COLO668 (cell line): ENCODE measurements around the gene SKA1.
A peak's percentile ranks its signal among the peaks of the same experiment; 100 is the strongest.
"Not testable (repeated sequence)": the region's sequence is repeated elsewhere in the genome, so short reads cannot be mapped to it uniquely, and the experiment has no call there.

ENCODE experiments used
- DNase-seq: peaks from one replicate; lab custom pipeline; 2025; ENCODE audit not compliant: unreplicated experiment; lab: John Stamatoyannopoulos, UW

The SKA1 gene

GRCh38 chr18:50393802-50394201 is 19.0 kb downstream of the SKA1 start:
- DNase-seq, result no peak

DNA sequence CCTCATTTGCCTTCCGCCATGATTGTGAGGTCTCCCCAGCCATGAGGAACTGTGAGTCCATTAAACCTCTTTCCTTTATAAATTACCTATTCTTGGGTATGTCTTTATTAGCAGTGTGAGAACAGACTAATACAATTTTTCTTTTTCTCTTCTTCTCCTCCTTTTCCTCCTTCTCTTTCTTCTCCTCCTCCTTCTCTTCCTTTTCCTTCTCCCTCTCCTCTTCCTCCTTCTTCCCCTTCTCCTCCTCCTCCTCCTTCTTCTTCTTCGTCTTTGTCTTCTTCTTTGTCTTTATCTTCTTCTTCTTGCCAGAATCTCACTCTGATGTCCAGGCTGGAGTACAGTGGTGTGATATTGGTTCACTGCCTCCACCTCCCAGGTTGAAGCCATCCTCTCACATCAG is 20.2 kb downstream of the SKA1 start:
- no peak for DNase-seq

- DNase-seq, result no peak
These were observed 21.3 kb downstream of the SKA1 start for GRCh38 chr18:50396005-50396660.

- DNase-seq, result no peak
These were observed 22.2 kb downstream of the SKA1 start for GRCh38 chr18:50397023-50397422.

DNA sequence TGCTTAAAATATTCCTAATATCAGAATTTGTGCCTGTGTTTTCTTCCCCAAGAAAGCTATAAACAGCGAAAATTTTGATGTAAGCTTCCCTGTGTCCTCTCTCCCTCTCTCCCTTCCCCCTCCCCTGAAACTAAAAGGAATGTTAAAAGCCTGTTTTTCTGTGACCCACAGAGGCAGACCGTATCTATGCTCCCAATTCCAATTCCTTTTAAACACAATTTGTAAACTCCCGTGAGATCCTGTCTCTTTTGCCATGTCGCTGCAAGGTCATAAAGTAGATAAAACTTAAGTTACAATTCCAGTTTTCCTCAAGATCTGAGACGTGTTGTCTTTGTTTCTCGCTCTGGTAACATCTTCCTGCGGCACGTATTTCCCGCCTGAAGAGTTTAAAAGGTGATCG is 23.3 kb downstream of the SKA1 start:
- no peak for DNase-seq

GRCh38 chr18:50398947-50399346 is 24.1 kb downstream of the SKA1 start:
- DNase-seq, result no peak

GRCh38 chr18:50399582-50399981 is 24.7 kb downstream of the SKA1 start:
- no peak for DNase-seq

DNA sequence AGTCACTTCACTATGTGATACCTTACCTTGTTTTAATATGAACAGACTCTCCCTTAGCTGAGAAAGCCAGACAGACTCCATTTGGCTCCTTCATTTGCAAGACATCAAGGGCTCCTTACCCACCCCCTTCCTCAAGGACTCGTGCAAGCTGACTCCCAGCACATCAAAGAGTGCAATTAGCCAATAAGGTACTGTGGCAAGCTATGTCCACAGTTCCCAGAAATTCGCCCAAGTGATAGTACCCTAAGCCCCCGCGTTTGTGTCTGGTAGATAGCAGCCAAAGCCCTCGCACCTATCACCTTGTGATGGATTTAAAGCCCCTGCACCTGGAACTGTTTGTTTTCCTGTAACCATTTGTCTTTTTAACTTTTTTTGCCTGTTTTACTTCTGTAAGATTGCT is 25.6 kb downstream of the SKA1 start:
- DNase-seq, result not testable (repeated sequence)

- no peak for DNase-seq
These were observed 26.4 kb downstream of the SKA1 start for GRCh38 chr18:50401295-50401694.

DNA sequence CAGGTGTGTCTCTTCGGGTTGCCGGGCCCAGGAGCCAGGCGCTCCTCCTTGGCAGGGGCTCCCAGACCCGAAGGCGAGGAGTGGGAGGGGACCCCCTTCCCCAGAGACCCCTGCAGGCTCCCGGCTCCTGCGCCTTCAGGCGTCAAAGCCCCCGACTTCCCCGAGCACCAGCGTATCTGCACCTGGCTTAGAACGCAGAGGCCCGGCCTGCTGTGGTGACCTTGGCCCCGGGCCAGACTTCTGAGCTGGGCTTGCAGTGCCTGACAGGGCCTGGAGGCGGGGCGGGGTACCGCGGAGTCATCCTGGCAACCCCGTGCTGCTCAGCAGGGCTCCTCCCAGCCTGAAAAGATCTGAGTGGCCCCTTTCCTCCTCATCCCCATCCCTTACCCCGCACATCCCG is 27.0 kb downstream of the SKA1 start:
- DNase-seq, result peak; percentile 97

DNA sequence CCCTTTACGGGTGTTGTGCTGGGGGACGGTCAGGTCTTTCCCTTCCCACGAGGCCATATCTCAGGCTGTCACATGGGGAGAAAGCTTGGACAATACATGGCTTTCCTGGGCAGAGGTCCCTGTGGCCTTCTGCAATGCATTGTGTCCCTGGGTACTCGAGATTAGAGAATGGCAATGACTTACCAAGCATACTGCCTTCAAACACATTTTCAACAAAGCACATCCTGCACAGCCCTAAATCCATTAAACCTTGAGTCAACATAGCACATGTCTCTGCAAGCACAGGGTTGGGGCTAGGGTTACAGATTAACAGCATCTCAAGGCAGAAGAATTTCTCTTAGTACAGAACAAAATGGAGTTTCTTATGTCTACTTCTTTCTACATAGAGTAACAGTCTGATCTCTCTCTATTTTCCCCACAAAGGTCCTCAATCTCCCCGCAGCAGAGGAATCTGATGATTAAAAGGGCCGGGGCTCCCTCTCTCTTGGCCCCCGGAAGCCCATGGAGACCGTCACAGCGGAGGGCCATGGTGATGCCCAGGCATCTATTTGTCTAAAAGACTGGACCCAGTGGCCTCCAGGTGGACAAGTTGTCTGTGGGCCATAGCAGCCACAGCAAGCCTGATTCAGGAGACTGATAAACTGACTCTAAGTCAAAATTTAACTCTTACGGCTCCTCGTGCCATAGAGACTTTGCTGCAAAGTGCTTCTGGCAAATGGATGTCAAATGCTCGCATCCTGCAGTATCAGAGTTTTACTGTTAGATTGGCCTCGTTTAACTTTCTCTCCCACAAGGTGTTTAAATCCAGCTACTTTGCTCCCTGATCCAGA is 30.1 kb downstream of the SKA1 start:
- peak; percentile 45 for DNase-seq

- DNase-seq, result peak; percentile 71
These were observed 30.9 kb downstream of the SKA1 start for GRCh38 chr18:50405582-50406271.

DNA sequence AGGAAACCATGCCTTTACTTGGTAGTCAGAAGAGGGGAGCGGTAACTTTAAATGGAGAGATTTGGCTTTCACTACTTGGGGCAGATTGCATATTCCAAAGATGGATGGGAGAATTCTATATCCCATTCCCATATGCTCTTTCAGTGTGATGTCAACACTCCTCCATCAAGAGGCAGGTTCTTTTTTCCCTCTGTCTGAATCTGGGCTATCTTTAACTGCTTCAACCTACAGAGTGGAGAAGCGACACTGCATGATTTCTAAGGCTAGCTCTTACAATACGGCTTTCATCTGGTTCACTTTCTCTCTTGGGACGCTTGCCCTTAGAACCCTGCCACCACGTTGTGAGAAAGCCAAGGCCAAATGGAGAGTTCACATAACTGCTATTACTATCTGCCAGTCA is 34.4 kb downstream of the SKA1 start:
- no peak for DNase-seq

DNA sequence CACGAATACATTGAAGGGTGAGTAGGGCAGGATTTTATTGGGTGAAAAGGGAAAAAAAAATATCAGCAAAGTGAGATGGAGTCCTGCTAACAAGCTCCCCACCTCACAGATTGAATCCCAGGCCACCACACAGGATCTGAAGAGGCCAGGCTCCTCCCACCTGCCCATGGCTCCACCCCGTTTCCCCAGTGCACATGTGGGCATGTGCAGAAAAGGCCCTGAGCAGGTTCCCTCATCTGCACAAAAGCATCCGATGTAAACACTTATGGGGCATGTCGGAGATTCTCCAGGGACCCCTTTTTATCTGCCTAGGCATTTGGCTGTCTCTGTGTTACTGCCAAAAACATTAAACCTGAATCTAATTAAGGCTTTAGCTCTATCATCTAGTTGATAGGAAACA is 35.2 kb downstream of the SKA1 start:
- no peak for DNase-seq

GRCh38 chr18:50410894-50411293 is 36.0 kb downstream of the SKA1 start:
- DNase-seq, result no peak

GRCh38 chr18:50416832-50417231 is 42.0 kb downstream of the SKA1 start:
- DNase-seq, result not testable (repeated sequence)

- DNase-seq, result not testable (repeated sequence)
These were observed 42.9 kb downstream of the SKA1 start for GRCh38 chr18:50417705-50418104.

DNA sequence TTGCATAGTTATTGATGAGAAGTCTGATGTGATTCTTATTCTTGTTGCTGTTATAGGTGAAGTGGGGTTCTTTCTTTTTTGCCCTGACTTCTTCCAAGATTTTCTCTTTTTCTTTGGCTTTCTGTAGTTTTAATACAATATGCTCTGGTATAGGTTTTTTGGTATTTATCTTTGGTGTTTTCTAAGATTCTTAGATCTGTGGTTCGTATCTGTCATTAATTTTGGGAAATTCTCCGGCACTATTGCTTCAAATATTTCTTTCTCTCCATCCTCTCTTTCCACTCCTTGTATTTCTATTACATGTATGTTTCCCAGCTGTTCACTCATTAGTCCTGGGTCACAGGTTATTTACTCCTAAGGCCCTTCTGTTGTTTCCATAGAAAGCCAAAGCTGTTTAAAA is 43.8 kb downstream of the SKA1 start:
- DNase-seq, result no peak

- no peak for DNase-seq
These were observed 47.5 kb downstream of the SKA1 start for GRCh38 chr18:50422286-50422898.

GRCh38 chr18:50424877-50425690 is 50.2 kb downstream of the SKA1 start:
- DNase-seq, result no peak

DNA sequence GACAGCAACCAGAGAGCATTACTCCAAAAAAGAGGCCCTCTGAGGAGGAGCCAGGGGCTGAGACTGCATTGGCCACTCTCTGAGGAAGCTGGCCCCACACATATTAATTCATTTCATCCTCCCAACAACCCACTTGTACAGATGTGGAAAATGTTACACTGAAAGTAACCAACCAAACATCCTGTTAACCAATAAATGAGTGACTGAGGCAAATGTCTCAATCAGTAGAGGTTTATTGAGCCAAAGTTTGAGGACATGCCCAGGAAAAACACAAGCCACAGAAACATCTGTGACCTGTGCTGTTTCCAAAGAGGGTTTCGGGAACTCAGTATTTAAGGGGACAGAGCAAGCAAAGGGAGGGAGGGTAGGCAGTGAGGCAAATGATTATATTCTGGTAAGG is 53.0 kb downstream of the SKA1 start:
- DNase-seq, result no peak
